K562 (cell line): Measurements from ENCODE around the gene TP73. TPM values are rescaled to one million over a fixed set of nuclear protein-coding genes. Genes with fewer than 3 reads are reported as not detected.

Source experiments
- ATAC-seq: fragments of 200-7000 bp; cut with Tn5 transposase; 3 replicates; pipeline ENCODE4 v1.9.1; 2020; ENCODE audit warnings: moderate library complexity
- BruUV-seq: library from RNA; stranded (reverse); fragments of 400-500 nt; replicated peaks from 2 replicates; lab custom pipeline; 2021; lab: Mats Ljungman, UMichigan
- CTCF ChIA-PET: fragments of 300-600 bp; formaldehyde crosslinking; extraction: SDS; loops from one replicate; lab custom pipeline; 2021; ENCODE audit warnings: low intra/inter-chr PET ratio; lab: Yijun Ruan, JAX
- POLR2A ChIA-PET: fragments of 300-600, 350-650 bp; sonication (Branson Sonifier 250); formaldehyde crosslinking; extraction: SDS; loops from one replicate; lab custom pipeline; 2021; ENCODE audit warnings: antibody characterized with exemption, inconsistent platforms; lab: Yijun Ruan, JAX
- DNase-seq, 4 experiments: peaks; one replicate each; pipeline versions ENCODE4 v3.0.0 to v3.0.0-alpha.2; 2011 to 2018; ENCODE audit warnings: low spot score in 3 of 4, mixed read lengths in 3 of 4; ENCODE audit errors: extremely low read depth in 1 of 4
- FAIRE-seq: peaks from 2 replicates; lab custom pipeline; 2011; peaks lifted over from hg19 to GRCh38; lab: Jason Lieb, UNC
- H2AFZ ChIP-seq: 2 replicates; pipeline ENCODE4 v1.6.0; 2011; ENCODE audit warnings: low read depth, low read length, control low read depth, inconsistent platforms
- H3K27ac ChIP-seq: fragments of 200-600 bp; 3 replicates; pipeline ENCODE4 v1.8.0; 2011; ENCODE audit warnings: low read depth, mild to moderate bottlenecking, control low read depth, inconsistent platforms, low read length, moderate library complexity, mixed read lengths; ENCODE audit errors: extremely low read depth
- H3K27me3 ChIP-seq, 2 experiments: fragments of 300-600 bp in 1 of 2; 2 replicates in 1 of 2; 3 replicates in 1 of 2; pipeline versions ENCODE4 v1.6.0 to v1.8.0; 2011; ENCODE audit warnings: inconsistent platforms in 2 of 2, low read length in 2 of 2, mild to moderate bottlenecking in 1 of 2, mixed read lengths in 1 of 2, moderate library complexity in 1 of 2; ENCODE audit not compliant: control insufficient read depth in 2 of 2, insufficient read depth in 2 of 2
- H3K36me3 ChIP-seq: fragments of 300-600 bp; 3 replicates; pipeline ENCODE4 v1.8.0; 2011; ENCODE audit warnings: mild to moderate bottlenecking, low read length, inconsistent platforms; ENCODE audit not compliant: control insufficient read depth, insufficient read depth
- H3K4me1 ChIP-seq, 2 experiments: fragments of 200-600 bp in 1 of 2; replicated peaks in 1 of 2; 2 replicates in 1 of 2; 3 replicates in 1 of 2; pipeline versions ENCODE4 v1.5.1 to v1.8.0; 2011; ENCODE audit warnings: inconsistent platforms in 2 of 2, low read length in 2 of 2, mild to moderate bottlenecking in 1 of 2, mixed read lengths in 1 of 2, moderate library complexity in 1 of 2; ENCODE audit not compliant: control insufficient read depth in 2 of 2, insufficient read depth in 2 of 2
- H3K4me2 ChIP-seq: 2 replicates; pipeline ENCODE4 v1.6.1; 2011; ENCODE audit warnings: low read length, control low read depth, inconsistent platforms, mixed read lengths; ENCODE audit not compliant: insufficient read depth
- H3K4me3 ChIP-seq: fragments of 200-600 bp; sonication (generic), shearing (Covaris generic); 2 replicates; pipeline ENCODE4 v1.5.1; 2016; ENCODE audit warnings: control low read depth, inconsistent platforms
- H3K79me2 ChIP-seq: fragments of 200-600 bp; 3 replicates; pipeline ENCODE4 v1.8.0; 2011; ENCODE audit warnings: low read length, inconsistent platforms; ENCODE audit not compliant: control insufficient read depth, insufficient read depth
- H3K9ac ChIP-seq, 2 experiments: 2 replicates each; pipeline versions ENCODE4 v1.6.0 to v1.6.1; 2011; ENCODE audit warnings: low read depth in 2 of 2, low read length in 2 of 2, control low read depth in 1 of 2, inconsistent platforms in 1 of 2, mild to moderate bottlenecking in 1 of 2, mixed read lengths in 1 of 2; ENCODE audit not compliant: insufficient read depth in 1 of 2
- H3K9me1 ChIP-seq: one replicate; pipeline ENCODE4 v1.6.0; 2011; ENCODE audit warnings: inconsistent platforms, mild to moderate bottlenecking, low read length, moderate library complexity; ENCODE audit not compliant: control insufficient read depth, insufficient read depth
- H3K9me3 ChIP-seq: replicated peaks from 2 replicates; pipeline ENCODE4 v1.5.1; 2011; ENCODE audit warnings: low read depth, low read length, inconsistent platforms; ENCODE audit not compliant: control insufficient read depth, insufficient read depth
- H4K20me1 ChIP-seq: replicated peaks from 2 replicates; pipeline ENCODE4 v1.6.1; 2011; ENCODE audit warnings: low read length, inconsistent platforms, mixed read lengths; ENCODE audit not compliant: control insufficient read depth, insufficient read depth
- EP400 ChIP-seq: fragments of 450-650 bp; IDR thresholded peaks from 2 replicates; pipeline ENCODE4 v1.6.1; 2017; ENCODE audit warnings: antibody characterized with exemption, mild to moderate bottlenecking, moderate library complexity
- FOXP1 ChIP-seq: sonication (generic); formaldehyde crosslinking; IDR thresholded peaks from 2 replicates; pipeline ENCODE4 v1.8.0; 2022; ENCODE audit warnings: mild to moderate bottlenecking, missing genetic modification reagents
- MIER1 ChIP-seq: fragments of 450-650 bp; IDR thresholded peaks from 2 replicates; pipeline ENCODE4 v1.6.1; 2016; ENCODE audit warnings: antibody characterized with exemption, mild to moderate bottlenecking, low read depth
- NR1H2 ChIP-seq: sonication (generic); formaldehyde crosslinking; IDR thresholded peaks from 2 replicates; pipeline ENCODE4 v1.4.0; 2020; ENCODE audit warnings: mild to moderate bottlenecking, missing genetic modification reagents
- POLR3A ChIP-seq: IDR thresholded peaks from 2 replicates; pipeline ENCODE4 v1.6.1; 2011; ENCODE audit warnings: borderline replicate concordance, mild to moderate bottlenecking, moderate library complexity; ENCODE audit not compliant: insufficient read length, insufficient read depth; ENCODE audit errors: extremely low read depth
- RHOXF2B ChIP-seq: fragments of 250-450 bp; sonication (Bioruptor Pico); conservative IDR thresholded peaks from 2 replicates; pipeline ENCODE4 v1.5.1; 2021
- SIX5 ChIP-seq, 2 experiments: IDR thresholded peaks; 2 replicates each; pipeline ENCODE4 v1.6.1; 2011; ENCODE audit warnings: low read length in 2 of 2, borderline replicate concordance in 1 of 2, low read depth in 1 of 2, mild to moderate bottlenecking in 1 of 2, moderate library complexity in 1 of 2; ENCODE audit not compliant: insufficient read depth in 1 of 2
- STAT5B ChIP-seq: fragments of 250-450 bp; sonication (Bioruptor Pico); IDR thresholded peaks from 2 replicates; pipeline ENCODE4 v1.8.0; 2021; ENCODE audit warnings: mild to moderate bottlenecking, inconsistent platforms
- TFAP4 ChIP-seq: sonication (generic); formaldehyde crosslinking; IDR thresholded peaks from 2 replicates; pipeline ENCODE4 v1.8.0; 2022; ENCODE audit warnings: missing genetic modification reagents, mild to moderate bottlenecking, moderate library complexity, borderline replicate concordance
- UBTF ChIP-seq, 2 experiments: IDR thresholded peaks; 2 replicates each; pipeline ENCODE4 v1.6.1; 2012; ENCODE audit warnings: improper control_type of control experiment in 2 of 2, low read depth in 2 of 2, low read length in 2 of 2, borderline replicate concordance in 1 of 2
- ZBTB12 ChIP-seq: fragments of 250-450 bp; sonication (Bioruptor Pico); IDR thresholded peaks from 2 replicates; pipeline ENCODE4 v1.4.0; 2020
- ZNF253 ChIP-seq: fragments of 250-450 bp; sonication (Bioruptor Pico); conservative IDR thresholded peaks from 2 replicates; pipeline ENCODE4 v1.6.1; 2021; ENCODE audit warnings: mild to moderate bottlenecking
- ZNF609 ChIP-seq: sonication (generic); formaldehyde crosslinking; IDR thresholded peaks from 2 replicates; pipeline ENCODE4 v1.8.1; 2023; ENCODE audit warnings: missing genetic modification reagents, mild to moderate bottlenecking, borderline replicate concordance
- WGBS: fragments of 100-300 bp; shearing (Covaris generic); methylation state at CpG from one replicate; pipeline ENCODE4 v1.1.6; 2016; ENCODE audit warnings: low coverage, mixed read lengths; ENCODE audit not compliant: insufficient coverage; ENCODE audit errors: missing lambda C conversion rate; 5-methylcytosine and 5-hydroxymethylcytosine counted together
- in situ Hi-C: fragments of 300-500 bp; cut with MboI; formaldehyde crosslinking; loops from 4 replicates; pipeline ENCODE4 v1.15.0; 2018; ENCODE audit warnings: inconsistent platforms, mixed read lengths
- intact Hi-C: fragments of 100-400 bp; cut with micrococcal nuclease; formaldehyde crosslinking; loops from 2 replicates; pipeline ENCODE4 v1.14.2; 2022
- polyA plus RNA-seq, 8 experiments: library from polyadenylated mRNA; depleted of rRNA in 4 of 8; stranded (reverse) in 5 of 8; unstranded in 3 of 8; fragments of >200 nt; fragmentation: Nextera tagmentation in 2 of 8; fragmentation: Illumina TruSeq in 1 of 8; extraction: Ambion mirVana in 2 of 8; extraction: Trizol in 1 of 8; gene quantifications; 2 replicates each; pipeline versions ENCODE4 v1.2.1 to v1.2.3, GENCODE V29; 2011 to 2014; ENCODE audit warnings: inconsistent platforms in 1 of 8, missing spikeins in 1 of 8
- total RNA-seq, 7 experiments: library from RNA; depleted of rRNA in 6 of 7; stranded (reverse); fragments of >200 nt in 6 of 7; fragmentation: Illumina TruSeq in 2 of 7; extraction: Trizol in 2 of 7; gene quantifications; 2 replicates each; pipeline versions ENCODE4 v1.2.1 to v1.2.3, GENCODE V29; 2011 to 2021; ENCODE audit warnings: low replicate concordance in 1 of 7

TP73 gene
- total and polyA plus RNA-seq, 9 of the 15 experiments (the other 6 are each of a cell fraction or from before 2014, with no cell fraction given): 0.07 to 1.6 (median 0.40) TPM; not detected in 2

GRCh38 chr1:3659093-3659492, 6.8 kb downstream of the TP73 start:
- Histone ChIP-seq H3K9me1 (no peaks in the 10 kb centered on the region), H3K36me3 (no peaks in the 10 kb centered on the region), H3K27ac (no peak overlapping the region)
- CTCF ChIA-PET: no interaction called here
- 11% methylated on average over 15 of the region's 15 CpGs for WGBS
- in situ Hi-C loops: no loop called here
- no peak for FAIRE-seq
- TF ChIP-seq EP400: no peak
- no peak for TF ChIP-seq TFAP4 (CRISPR knock-in tag)
- TF ChIP-seq NR1H2 (CRISPR knock-in tag): no peak
- no peak for TF ChIP-seq FOXP1 (CRISPR knock-in tag)
- no peak for TF ChIP-seq ZNF253
- no peak for TF ChIP-seq RHOXF2B (CRISPR knock-in tag)
- no peak for TF ChIP-seq STAT5B (CRISPR knock-in tag)
- TF ChIP-seq UBTF (IDR thresholded peaks at IDR 0.05; ENCODE audit: borderline replicate concordance in 1 of 2, low read depth in 2 of 2, low read length in 2 of 2): no peak
- no peak for TF ChIP-seq SIX5 (IDR thresholded peaks at IDR 0.05; ENCODE audit: borderline replicate concordance in 1 of 2, insufficient read depth in 1 of 2, low read depth in 1 of 2, low read length in 2 of 2)
- no peak for TF ChIP-seq ZBTB12
- no peak for TF ChIP-seq MIER1
- TF ChIP-seq POLR3A: no peak
- TF ChIP-seq ZNF609 (CRISPR knock-in tag): no peak
- TF ChIP-seq, all 486 proteins: peak for 0
- no peaks in the 10 kb centered on the region for H3K9me3 ChIP-seq
- H3K27me3 ChIP-seq: peaks cover 44 to 66% of the 10 kb centered on the region in 2 experiments
- ATAC-seq (no peak), DNase-seq (no peak)
- no peak overlapping the region for H2AFZ ChIP-seq
- no peak overlapping the region for H3K4me3 ChIP-seq
- BruUV-seq: no TSS peak
- no peak overlapping the region for H3K9ac ChIP-seq
- peaks cover 3% of the 10 kb centered on the region for H4K20me1 ChIP-seq
- H3K4me2 ChIP-seq: no peak overlapping the region
- POLR2A ChIA-PET: interaction anchor here (1.0 to 1.7 kb wide), 2 partner anchors 12 to 18 kb away, joined by 3 read pairs; no protein-coding TSS in a partner anchor
- H3K79me2 ChIP-seq: no peaks in the 10 kb centered on the region
- H3K4me1 ChIP-seq: peaks cover 0 to 8% of the 10 kb centered on the region in 2 experiments; a peak in 1 of 5 replicates
- intact Hi-C loops: no loop called here
